KG1 (cell line): ENCODE results near the gene CCDC18.

Experiments
- DNase-seq: peaks from one replicate; lab custom pipeline; 2025; lab: John Stamatoyannopoulos, UW

The CCDC18 gene

DNA sequence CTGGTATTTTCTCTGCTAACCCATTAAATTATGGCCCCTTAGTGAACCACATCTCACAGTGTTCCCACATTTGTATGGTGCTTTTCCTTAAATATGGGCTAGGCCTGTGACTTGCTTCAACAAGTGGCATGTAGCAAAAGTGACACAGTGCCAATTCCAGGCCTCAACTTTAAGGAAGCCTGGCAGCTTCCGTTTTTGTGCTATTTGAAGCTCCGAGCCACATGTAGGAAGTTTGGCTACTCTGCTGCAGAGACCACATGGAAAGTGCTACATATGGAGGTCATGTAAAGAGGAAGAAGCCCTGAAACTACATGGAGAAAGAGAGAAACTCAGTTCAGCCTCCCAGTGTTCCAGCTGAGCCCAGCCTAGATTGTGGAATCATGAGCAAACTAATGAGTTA lies 136.7 kb downstream of the CCDC18 start:
- DNase-seq: peak; percentile 4

DNA sequence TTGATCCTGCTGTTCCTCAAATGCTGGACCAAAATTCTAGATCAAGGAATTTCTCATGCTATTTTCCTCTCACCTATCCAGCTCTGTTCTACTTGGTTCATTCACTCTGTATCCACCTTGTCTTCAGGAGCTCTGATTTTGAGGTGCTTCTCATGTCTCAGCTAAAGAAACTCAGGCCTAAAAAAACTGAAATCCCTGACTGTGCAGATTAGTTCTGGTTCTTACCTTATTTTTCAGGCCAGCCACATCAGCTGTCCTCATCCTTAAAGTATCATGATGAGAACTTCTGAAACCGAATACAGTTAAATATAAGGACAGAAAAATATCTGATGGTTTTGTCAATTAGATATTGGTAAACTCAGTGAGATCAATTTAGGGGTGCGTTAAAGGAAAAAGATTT lies 137.4 kb downstream of the CCDC18 start:
- DNase-seq: no peak

DNA sequence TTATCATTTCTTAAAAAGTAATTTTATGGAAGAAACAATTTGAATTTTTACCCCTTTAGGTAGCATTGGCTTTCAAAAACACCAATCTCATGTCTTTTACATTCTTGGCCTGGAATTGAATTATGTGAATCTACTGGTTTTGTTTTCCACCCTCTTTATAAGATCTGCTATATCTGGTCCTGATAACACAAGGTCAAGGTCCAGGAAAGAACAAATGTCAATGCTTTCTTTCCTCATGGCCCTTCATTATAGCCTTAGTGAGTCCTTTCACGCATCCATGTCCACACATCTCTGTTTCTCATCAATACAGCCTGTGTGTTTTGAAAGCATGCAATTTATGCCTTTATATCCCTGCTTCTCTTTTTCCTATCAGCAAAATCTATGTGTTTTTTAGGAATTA lies 141.2 kb downstream of the CCDC18 start:
- DNase-seq: no peak

DNA sequence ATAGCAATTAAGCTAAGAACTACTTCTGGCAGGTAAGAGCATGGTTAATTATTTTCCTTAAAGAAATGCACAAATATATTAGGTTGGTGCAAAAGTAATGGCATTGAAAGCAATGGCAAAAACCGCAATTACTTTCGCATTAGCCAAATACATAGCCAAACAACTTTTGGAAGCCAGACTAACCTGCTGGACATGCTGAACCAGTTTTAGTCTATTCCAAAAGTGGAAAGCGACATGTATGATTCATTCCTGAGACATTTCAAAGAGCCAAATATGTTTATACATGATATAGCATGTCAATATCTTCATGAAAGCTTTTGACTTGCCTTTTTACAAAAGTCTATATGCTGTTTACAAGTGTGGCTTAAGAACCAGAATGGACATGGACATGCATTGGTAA lies 141.8 kb downstream of the CCDC18 start:
- no peak for DNase-seq

DNA sequence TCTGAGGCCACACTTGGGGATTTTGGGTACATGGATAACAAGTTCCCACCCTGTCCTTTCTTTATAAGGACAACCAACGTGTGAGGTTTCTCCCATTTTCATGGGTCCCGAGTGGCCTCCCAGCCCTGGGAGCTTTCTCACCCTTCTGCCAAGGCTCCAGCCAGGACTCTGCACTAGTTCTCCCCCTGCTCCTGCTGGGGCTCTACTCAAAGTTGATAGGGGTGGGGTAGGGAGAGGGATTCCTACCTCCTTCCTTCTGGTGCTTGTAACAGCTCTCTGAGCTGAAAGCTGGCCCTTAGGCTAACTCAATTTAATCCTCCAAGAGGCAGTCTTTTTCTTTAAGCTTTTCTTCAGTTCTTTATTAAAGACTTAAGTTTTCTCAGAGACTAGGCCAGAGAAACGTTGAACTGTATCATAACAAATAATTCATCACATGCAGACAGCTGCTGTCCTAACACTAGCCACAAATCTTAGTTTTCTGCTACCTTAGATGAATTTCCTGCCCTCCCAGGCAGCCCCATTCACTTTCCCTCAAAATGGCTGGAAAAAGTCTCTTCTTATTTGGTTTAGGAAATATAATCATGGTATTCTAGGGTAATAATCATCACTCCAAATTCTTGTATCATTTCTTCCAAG lies 142.8 kb downstream of the CCDC18 start:
- no peak for DNase-seq

DNA sequence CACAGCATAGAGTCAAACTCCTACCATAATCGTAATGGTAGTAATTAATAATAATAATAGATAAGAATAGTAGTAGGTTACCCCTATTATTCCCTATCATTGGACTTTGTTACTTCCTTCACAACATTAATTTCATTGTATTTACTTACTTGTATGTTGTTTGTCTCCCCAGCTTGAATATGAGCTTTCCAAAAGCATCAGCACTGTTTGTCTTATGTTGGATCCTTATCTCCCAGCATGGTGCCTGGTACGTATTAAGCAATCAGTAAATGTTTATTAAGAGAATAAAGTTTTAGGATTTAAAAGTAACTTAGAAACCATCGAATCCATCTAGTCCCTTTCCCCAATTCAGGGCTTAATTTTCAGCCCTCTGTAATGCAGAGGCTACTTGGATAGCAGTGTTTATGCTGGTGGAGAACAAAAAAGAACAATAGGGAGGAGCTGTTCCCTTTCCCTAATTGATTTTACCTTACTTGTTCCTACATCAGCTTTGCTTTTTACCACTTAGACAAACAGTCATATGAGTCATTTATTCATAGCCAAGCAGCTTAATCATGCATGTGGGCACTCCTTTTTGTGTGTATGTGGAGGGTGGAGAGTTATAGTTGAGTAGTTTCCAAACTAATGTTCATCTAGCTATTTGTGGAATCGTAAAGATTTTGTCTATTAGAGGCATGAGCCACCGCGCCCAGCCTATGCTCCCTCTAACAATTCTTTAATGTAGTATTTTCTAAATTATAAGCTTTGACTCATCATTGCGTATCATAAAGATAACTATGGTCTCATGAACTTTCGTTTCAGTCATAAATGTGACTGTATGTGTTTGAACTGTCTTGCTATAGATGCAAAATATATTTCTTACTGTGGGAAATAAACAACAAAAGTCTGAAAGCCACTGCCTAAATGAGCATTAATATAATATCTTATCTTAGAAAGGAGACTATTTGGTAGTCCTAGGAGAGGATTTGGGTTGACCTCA lies 144.3 kb downstream of the CCDC18 start:
- no peak for DNase-seq
